CD8-positive, alpha-beta memory T cell (primary cell): ENCODE measurements around the gene PAEP. TPM values are rescaled to one million over a fixed set of nuclear protein-coding genes. Genes with fewer than 3 reads are reported as not detected.
"Not testable (repeated sequence)": the region's sequence is repeated elsewhere in the genome, so short reads cannot be mapped to it uniquely, and the experiment has no call there.

Experiments used
- CTCF ChIA-PET: fragments of 350-600 bp; sonication (Branson Sonifier 250); formaldehyde crosslinking; loops from one replicate; lab custom pipeline; 2021; ENCODE audit warnings: antibody characterized with exemption; lab: Charles Lee
- POLR2A ChIA-PET: fragments of 350-600 bp; sonication (Branson Sonifier 250); formaldehyde crosslinking; loops from one replicate; lab custom pipeline; 2021; ENCODE audit warnings: antibody characterized with exemption; lab: Charles Lee
- DNase-seq, 5 donors: peaks; one replicate each; pipeline versions ENCODE4 v3.0.0 to v3.0.0-alpha.2; 2020 to 2022; ENCODE audit warnings: mixed read lengths in 1 of 5
- H3K27ac ChIP-seq: one replicate; pipeline ENCODE4 v1.7.0; 2013; ENCODE audit warnings: low read depth, mild to moderate bottlenecking, low read length, moderate library complexity
- H3K27me3 ChIP-seq: 2 replicates; pipeline ENCODE4 v1.7.0; 2013; ENCODE audit warnings: low read length, mild to moderate bottlenecking; ENCODE audit not compliant: insufficient read depth, poor library complexity, severe bottlenecking
- H3K36me3 ChIP-seq: 2 replicates; pipeline ENCODE4 v1.7.0; 2013; ENCODE audit warnings: mild to moderate bottlenecking, low read length, moderate library complexity; ENCODE audit not compliant: insufficient read depth
- H3K4me1 ChIP-seq: 2 replicates; pipeline ENCODE4 v1.7.0; 2013; ENCODE audit warnings: mild to moderate bottlenecking, low read length, moderate library complexity; ENCODE audit not compliant: insufficient read depth
- H3K4me3 ChIP-seq: 2 replicates; pipeline ENCODE4 v1.7.0; 2013; ENCODE audit warnings: mild to moderate bottlenecking, low read length
- H3K9me3 ChIP-seq: 2 replicates; pipeline ENCODE4 v1.7.0; 2013; ENCODE audit warnings: mild to moderate bottlenecking, low read length
- H3K27ac Mint-ChIP-seq, 8 donors: one replicate each; pipeline ENCODE4 v1.8.0; 2020 to 2021; ENCODE audit warnings: mixed read lengths in 8 of 8, mild to moderate bottlenecking in 6 of 8, inconsistent platforms in 3 of 8, moderate library complexity in 3 of 8
- H3K27me3 Mint-ChIP-seq, 2 donors: one replicate each; pipeline ENCODE4 v1.8.0; 2020 to 2021; ENCODE audit warnings: mixed read lengths in 2 of 2, mild to moderate bottlenecking in 1 of 2, moderate library complexity in 1 of 2
- H3K36me3 Mint-ChIP-seq, 3 donors: one replicate each; pipeline ENCODE4 v1.8.0; 2020 to 2021; ENCODE audit warnings: mixed read lengths in 3 of 3, inconsistent platforms in 1 of 3, mild to moderate bottlenecking in 1 of 3
- H3K4me1 Mint-ChIP-seq, 3 donors: one replicate each; pipeline ENCODE4 v1.8.0; 2020 to 2021; ENCODE audit warnings: mixed read lengths in 3 of 3, inconsistent platforms in 1 of 3, mild to moderate bottlenecking in 1 of 3
- H3K4me3 Mint-ChIP-seq, 7 donors: one replicate each; pipeline ENCODE4 v1.8.0; 2020 to 2021; ENCODE audit warnings: mixed read lengths in 7 of 7, mild to moderate bottlenecking in 6 of 7, moderate library complexity in 4 of 7, inconsistent platforms in 2 of 7
- H3K9me3 Mint-ChIP-seq, 5 donors: one replicate each; pipeline ENCODE4 v1.8.0; 2020 to 2022; ENCODE audit warnings: mixed read lengths in 5 of 5, mild to moderate bottlenecking in 3 of 5, moderate library complexity in 2 of 5, inconsistent platforms in 1 of 5
- polyA plus RNA-seq: library from polyadenylated mRNA; unstranded; fragments of 300-500 nt; fragmentation: Illumina TruSeq; gene quantifications from one replicate; pipeline ENCODE4 v1.2.3, GENCODE V29; 2021
- total RNA-seq, 2 experiments: library from RNA; stranded (reverse); gene quantifications; one replicate each; pipeline ENCODE4 v1.2.3, GENCODE V29; 2021

The PAEP gene
- not detected for total RNA-seq
- not detected for polyA plus RNA-seq

- Mint-ChIP-seq H3K4me1 (no peaks in the 10 kb centered on the region), H3K27me3 (peaks cover 8 to 40% of the 10 kb centered on the region in 2 donors), H3K9me3 (peaks cover 0 to 2% (median 0%) of the 10 kb centered on the region in 5 donors), H3K36me3 (no peaks in the 10 kb centered on the region), H3K4me3 (no peak within 1 kb of the TSS), H3K27ac (no peak within 1 kb of the TSS)
- DNase-seq, result no peak
- Histone ChIP-seq H3K9me3 (no peaks in the 10 kb centered on the region), H3K4me1 (no peaks in the 10 kb centered on the region), H3K4me3 (no peak within 1 kb of the TSS), H3K36me3 (no peaks in the 10 kb centered on the region), H3K27ac (no peak within 1 kb of the TSS), H3K27me3 (no peaks in the 10 kb centered on the region)
- CTCF ChIA-PET, result no interaction called here
- POLR2A ChIA-PET, result no interaction called here
These were observed at the start of gene PAEP for GRCh38 chr9:135561391-135562234. TSS of gene PAEP (plus strand) at chr9:135561756.

DNA sequence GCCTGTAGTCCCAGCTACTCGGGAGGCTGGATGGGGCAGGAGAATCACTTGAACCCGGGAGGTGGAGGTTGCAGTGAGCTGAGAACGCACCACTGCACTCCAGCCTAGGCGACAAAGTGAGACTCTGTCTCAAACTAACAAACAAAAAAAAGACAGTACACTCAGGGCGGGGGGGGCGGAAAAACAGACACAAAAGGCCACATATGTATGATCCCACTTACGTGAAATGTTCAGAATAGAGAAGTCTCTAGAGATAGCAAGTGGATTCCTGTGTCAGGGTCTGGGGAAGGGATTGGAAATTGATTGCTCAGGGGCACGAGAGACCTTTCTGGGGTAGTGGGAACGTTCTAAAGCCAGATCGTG lies 49.3 kb upstream of the PAEP start:
- H3K27me3 ChIP-seq, result no peaks in the 10 kb centered on the region
- H3K4me3 ChIP-seq, result no peak overlapping the region
- H3K4me1 Mint-ChIP-seq, result no peaks in the 10 kb centered on the region
- CTCF ChIA-PET, result no interaction called here
- H3K27ac Mint-ChIP-seq, result no peak overlapping the region
- no peak overlapping the region for H3K4me3 Mint-ChIP-seq
- peak in 1 of 5 donors; percentile 10 for DNase-seq
- peaks cover 0 to 7% (median 0%) of the 10 kb centered on the region in 3 donors for H3K36me3 Mint-ChIP-seq
- H3K27ac ChIP-seq, result no peak overlapping the region
- no peaks in the 10 kb centered on the region for H3K4me1 ChIP-seq
- POLR2A ChIA-PET, result no interaction called here
- H3K36me3 ChIP-seq, result no peaks in the 10 kb centered on the region
- H3K9me3 Mint-ChIP-seq, result peaks cover 6 to 14% (median 6%) of the 10 kb centered on the region in 5 donors
- no peaks in the 10 kb centered on the region for H3K9me3 ChIP-seq
- H3K27me3 Mint-ChIP-seq, result no peaks in the 10 kb centered on the region

- CTCF ChIA-PET, result no interaction called here
- Mint-ChIP-seq H3K4me3 (no peak overlapping the region), H3K27me3 (no peaks in the 10 kb centered on the region), H3K4me1 (no peaks in the 10 kb centered on the region), H3K9me3 (peaks cover 5 to 14% (median 6%) of the 10 kb centered on the region in 5 donors), H3K36me3 (peaks cover 0 to 7% (median 0%) of the 10 kb centered on the region in 3 donors), H3K27ac (no peak overlapping the region)
- Histone ChIP-seq H3K36me3 (no peaks in the 10 kb centered on the region), H3K9me3 (no peaks in the 10 kb centered on the region), H3K27me3 (no peaks in the 10 kb centered on the region), H3K4me1 (no peaks in the 10 kb centered on the region), H3K27ac (no peak overlapping the region), H3K4me3 (no peak overlapping the region)
- no peak for DNase-seq
- POLR2A ChIA-PET, result no interaction called here
These were observed 48.7 kb upstream of the PAEP start for GRCh38 chr9:135512904-135513303.

DNA sequence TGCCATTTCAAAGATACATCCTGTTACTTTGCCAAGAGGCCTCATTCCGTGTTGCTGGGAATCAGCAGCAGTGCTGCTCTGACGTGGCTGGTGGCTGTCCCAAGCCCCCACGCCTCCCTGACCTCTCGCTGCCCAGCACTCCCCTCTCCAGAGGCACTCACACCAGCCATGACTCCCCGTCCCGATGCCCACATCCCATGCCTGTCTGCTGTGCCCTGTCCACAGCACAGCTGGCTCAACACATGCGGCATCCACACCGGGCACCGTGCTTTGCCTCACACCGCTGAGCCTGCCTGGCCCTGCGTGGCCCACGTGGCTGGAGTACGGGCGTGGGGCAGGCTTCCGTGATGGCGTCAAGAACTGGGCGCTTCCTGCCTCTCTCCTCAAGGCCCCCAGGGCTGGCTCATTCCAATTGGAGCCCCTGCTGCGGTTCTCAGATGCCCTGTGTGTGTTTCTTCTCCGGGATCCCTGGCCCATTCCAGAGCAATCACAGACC lies 48.2 kb upstream of the PAEP start:
- Histone ChIP-seq H3K9me3 (no peaks in the 10 kb centered on the region), H3K27me3 (no peaks in the 10 kb centered on the region), H3K4me1 (no peaks in the 10 kb centered on the region), H3K27ac (no peak overlapping the region), H3K4me3 (no peak overlapping the region), H3K36me3 (no peaks in the 10 kb centered on the region)
- Mint-ChIP-seq H3K4me3 (no peak overlapping the region), H3K4me1 (no peaks in the 10 kb centered on the region), H3K27me3 (no peaks in the 10 kb centered on the region), H3K27ac (peak overlapping the region in 1 of 8 donors; percentile 14), H3K9me3 (peaks cover 6 to 14% (median 6%) of the 10 kb centered on the region in 5 donors), H3K36me3 (peaks cover 0 to 7% (median 0%) of the 10 kb centered on the region in 3 donors)
- no peak for DNase-seq
- ChIA-PET POLR2A (no interaction called here), CTCF (no interaction called here)

DNA sequence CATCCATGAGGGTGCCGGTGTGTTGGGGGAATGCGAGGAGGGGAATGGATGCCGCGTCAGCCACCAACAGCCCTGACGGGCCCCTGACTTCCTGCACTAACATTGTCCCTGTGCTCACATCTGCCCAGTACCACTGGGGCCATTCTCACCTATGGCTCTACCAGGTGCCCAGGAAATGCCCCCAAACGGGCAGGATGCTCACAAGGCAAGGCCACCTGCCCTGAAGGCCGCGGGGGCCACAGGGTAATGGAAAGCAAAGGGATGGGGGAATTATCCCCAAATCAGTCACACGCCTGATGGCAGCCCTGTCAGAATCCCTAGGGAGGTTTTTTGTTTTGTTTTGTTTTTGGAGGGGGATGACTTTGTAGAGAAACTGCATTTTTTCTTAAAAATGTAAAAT lies 47.6 kb upstream of the PAEP start:
- H3K4me3 ChIP-seq, H3K27ac ChIP-seq, POLR2A ChIA-PET, H3K27ac Mint-ChIP-seq, H3K4me1 Mint-ChIP-seq, H3K36me3 Mint-ChIP-seq, H3K36me3 ChIP-seq, H3K27me3 ChIP-seq, H3K9me3 ChIP-seq, H3K4me1 ChIP-seq, DNase-seq, H3K27me3 Mint-ChIP-seq, H3K4me3 Mint-ChIP-seq: not testable (repeated sequence)
- H3K9me3 Mint-ChIP-seq, result peaks cover 4 to 11% (median 6%) of the 10 kb centered on the region in 5 donors
- CTCF ChIA-PET, result interaction anchor here (1.0 kb wide), 1 partner anchor 9 kb away, joined by 3 read pairs; no protein-coding TSS in a partner anchor

GRCh38 chr9:135514342-135515082 lies 47.0 kb upstream of the PAEP start:
- ChIA-PET CTCF (interaction anchor here (1.0 kb wide), 1 partner anchor 10 kb away, joined by 3 read pairs; no protein-coding TSS in a partner anchor), POLR2A (no interaction called here)
- Histone ChIP-seq H3K9me3 (no peaks in the 10 kb centered on the region), H3K4me1 (no peaks in the 10 kb centered on the region), H3K36me3 (no peaks in the 10 kb centered on the region), H3K4me3 (no peak overlapping the region), H3K27me3 (no peaks in the 10 kb centered on the region), H3K27ac (no peak overlapping the region)
- Mint-ChIP-seq H3K4me3 (no peak overlapping the region), H3K9me3 (peaks cover 0 to 5% (median 1%) of the 10 kb centered on the region in 5 donors), H3K27ac (no peak overlapping the region), H3K27me3 (peaks cover 0 to 2% of the 10 kb centered on the region in 2 donors), H3K36me3 (no peaks in the 10 kb centered on the region), H3K4me1 (no peaks in the 10 kb centered on the region)
- DNase-seq, result no peak

GRCh38 chr9:135515083-135515951 lies 46.2 kb upstream of the PAEP start:
- H3K9me3 Mint-ChIP-seq, result peaks cover 0 to 2% (median 0%) of the 10 kb centered on the region in 5 donors
- H3K27me3 ChIP-seq, result no peaks in the 10 kb centered on the region
- no peak overlapping the region for H3K27ac ChIP-seq
- ChIA-PET POLR2A (no interaction called here), CTCF (interaction anchor here (1.0 kb wide), 1 partner anchor 10 kb away, joined by 3 read pairs; no protein-coding TSS in a partner anchor)
- H3K9me3 ChIP-seq, result no peaks in the 10 kb centered on the region
- no peak for DNase-seq
- no peak overlapping the region for H3K4me3 ChIP-seq
- H3K27ac Mint-ChIP-seq, result no peak overlapping the region
- no peaks in the 10 kb centered on the region for H3K4me1 ChIP-seq
- no peak overlapping the region for H3K4me3 Mint-ChIP-seq
- H3K4me1 Mint-ChIP-seq, result no peaks in the 10 kb centered on the region
- peaks cover 0 to 2% of the 10 kb centered on the region in 2 donors for H3K27me3 Mint-ChIP-seq
- H3K36me3 ChIP-seq, result no peaks in the 10 kb centered on the region
- H3K36me3 Mint-ChIP-seq, result no peaks in the 10 kb centered on the region
